Activated B cell treated with CpG ODN at 0.5 μM for 24 hours (primary cell): ENCODE data around the gene HIPK1. TPM values are rescaled to one million over a fixed set of nuclear protein-coding genes. Genes with fewer than 3 reads are reported as not detected.

Experiments used
- ATAC-seq: fragments of 200-7000 bp; cut with Tn5 transposase; one replicate; pipeline ENCODE4 v1.10.0; 2021; ENCODE audit warnings: low read depth, mild to moderate bottlenecking, moderate library complexity
- CTCF ChIA-PET: fragments of 350-600 bp; sonication (Branson Sonifier 250); formaldehyde crosslinking; loops from one replicate; lab custom pipeline; 2021; ENCODE audit warnings: antibody characterized with exemption; lab: Charles Lee
- POLR2A ChIA-PET: fragments of 350-600 bp; sonication (Branson Sonifier 250); formaldehyde crosslinking; loops from one replicate; lab custom pipeline; 2021; ENCODE audit warnings: antibody characterized with exemption; lab: Charles Lee
- DNase-seq: peaks from one replicate; pipeline ENCODE4 v3.0.0; 2022
- H3K27ac Mint-ChIP-seq: one replicate; pipeline ENCODE4 v1.8.0; 2020; ENCODE audit warnings: mixed read lengths
- H3K27me3 Mint-ChIP-seq: one replicate; pipeline ENCODE4 v1.8.0; 2021; ENCODE audit warnings: mixed read lengths
- H3K36me3 Mint-ChIP-seq: one replicate; pipeline ENCODE4 v1.8.0; 2021; ENCODE audit warnings: low read depth, mixed read lengths
- H3K4me1 Mint-ChIP-seq: one replicate; pipeline ENCODE4 v1.8.0; 2021; ENCODE audit warnings: mixed read lengths
- H3K4me3 Mint-ChIP-seq: one replicate; pipeline ENCODE4 v1.8.0; 2020; ENCODE audit warnings: mild to moderate bottlenecking, mixed read lengths
- H3K9me3 Mint-ChIP-seq: one replicate; pipeline ENCODE4 v1.8.0; 2020; ENCODE audit warnings: mixed read lengths
- intact Hi-C: fragments of 100-400 bp; cut with micrococcal nuclease; formaldehyde crosslinking; loops from one replicate; pipeline ENCODE4 v1.15.1; 2024
- total RNA-seq: library from RNA; stranded (reverse); gene quantifications from 2 replicates; pipeline ENCODE4 v1.2.3, GENCODE V29; 2022
- TF ChIP-seq, protein P1 (sequence below): fragments of 200-600 bp; IDR thresholded peaks from one replicate; pipeline ENCODE4 v1.8.0; 2022; ENCODE audit warnings: antibody characterized with exemption, mild to moderate bottlenecking

Gene HIPK1
- total RNA-seq, 1 donor from 2014 or later: 39.0 TPM

DNA sequence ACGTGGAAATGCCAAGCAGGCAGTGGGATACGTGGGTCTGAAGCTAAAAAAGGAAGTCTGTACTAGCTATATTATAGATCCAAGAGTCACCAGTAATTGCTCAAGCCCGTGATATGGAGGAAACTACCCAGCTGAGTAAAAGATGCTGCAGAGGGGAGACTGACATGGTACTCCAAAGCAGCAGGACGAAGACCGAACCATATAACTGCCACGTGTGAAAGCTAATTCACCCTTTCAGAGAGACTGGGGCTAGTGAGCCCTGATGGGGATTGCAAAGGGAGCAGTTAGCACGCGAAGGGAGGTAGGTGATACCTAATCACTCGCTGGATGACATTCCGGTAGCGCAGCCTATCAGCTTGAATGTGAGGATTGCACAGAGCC lies 24.8 kb upstream of the HIPK1 start:
- Mint-ChIP-seq H3K27ac (peak overlapping the region; percentile 95), H3K27me3 (no peaks in the 10 kb centered on the region), H3K9me3 (no peaks in the 10 kb centered on the region), H3K36me3 (peaks cover 64% of the 10 kb centered on the region), H3K4me3 (peak overlapping the region; percentile 94), H3K4me1 (peaks cover 51% of the 10 kb centered on the region)
- DNase-seq: no peak
- intact Hi-C loops: loop anchor here (1.0 to 10.0 kb wide), 3 partner anchors 33 to 1509 kb away; partner anchors contain the start of genes CTTNBP2NL and PTPN22
- peak; percentile 16 for ATAC-seq
- TF ChIP-seq, protein P1, sequence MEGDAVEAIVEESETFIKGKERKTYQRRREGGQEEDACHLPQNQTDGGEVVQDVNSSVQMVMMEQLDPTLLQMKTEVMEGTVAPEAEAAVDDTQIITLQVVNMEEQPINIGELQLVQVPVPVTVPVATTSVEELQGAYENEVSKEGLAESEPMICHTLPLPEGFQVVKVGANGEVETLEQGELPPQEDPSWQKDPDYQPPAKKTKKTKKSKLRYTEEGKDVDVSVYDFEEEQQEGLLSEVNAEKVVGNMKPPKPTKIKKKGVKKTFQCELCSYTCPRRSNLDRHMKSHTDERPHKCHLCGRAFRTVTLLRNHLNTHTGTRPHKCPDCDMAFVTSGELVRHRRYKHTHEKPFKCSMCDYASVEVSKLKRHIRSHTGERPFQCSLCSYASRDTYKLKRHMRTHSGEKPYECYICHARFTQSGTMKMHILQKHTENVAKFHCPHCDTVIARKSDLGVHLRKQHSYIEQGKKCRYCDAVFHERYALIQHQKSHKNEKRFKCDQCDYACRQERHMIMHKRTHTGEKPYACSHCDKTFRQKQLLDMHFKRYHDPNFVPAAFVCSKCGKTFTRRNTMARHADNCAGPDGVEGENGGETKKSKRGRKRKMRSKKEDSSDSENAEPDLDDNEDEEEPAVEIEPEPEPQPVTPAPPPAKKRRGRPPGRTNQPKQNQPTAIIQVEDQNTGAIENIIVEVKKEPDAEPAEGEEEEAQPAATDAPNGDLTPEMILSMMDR: no peak
- ChIA-PET CTCF (interaction anchor here (1.0 to 3.8 kb wide), 9 partner anchors 23 to 70 kb away, joined by 3 to 43 read pairs (median 4); partner anchors contain the start of gene HIPK1), POLR2A (interaction anchor here (0.7 to 5.2 kb wide), 11 partner anchors 25 to 145 kb away, joined by 3 to 127 read pairs (median 9); partner anchors contain the start of genes HIPK1, PHTF1 and RSBN1)

DNA sequence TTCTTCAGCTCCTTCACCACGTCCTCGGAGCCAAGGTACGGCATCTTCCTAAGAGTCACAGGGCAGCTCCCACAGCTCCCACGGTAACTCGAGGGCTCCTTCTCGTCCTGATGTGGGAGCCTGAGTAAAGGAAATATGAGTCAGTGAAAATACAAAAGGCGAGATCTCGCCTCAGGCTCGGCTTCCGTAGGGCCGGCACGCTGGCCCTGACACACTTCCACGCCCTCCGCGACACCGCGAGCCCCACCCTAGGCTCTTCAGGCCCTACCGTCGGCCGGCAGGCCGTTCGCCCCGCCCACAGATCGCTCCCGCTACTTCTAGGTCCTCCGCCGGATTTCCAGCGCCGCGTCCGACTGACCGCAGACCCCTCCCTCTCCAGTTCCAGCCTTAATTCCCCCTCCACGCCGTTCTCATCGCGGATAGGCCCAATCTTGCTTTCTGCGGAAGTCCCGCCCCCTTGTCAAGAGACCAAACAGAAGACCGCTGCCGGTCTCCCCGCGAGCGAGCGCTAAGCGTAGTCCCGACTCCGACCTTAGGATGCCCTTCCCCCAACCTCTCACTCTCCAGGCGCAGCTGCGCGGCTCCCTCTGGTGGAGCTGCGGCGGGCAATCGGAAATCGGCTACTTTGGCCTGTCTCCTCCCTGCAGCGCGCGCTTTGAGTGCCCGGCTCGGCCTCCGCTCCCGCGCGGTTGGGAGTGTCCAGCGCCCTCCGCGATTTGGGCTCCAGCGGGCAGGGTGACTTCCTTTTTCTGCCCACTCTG lies 24.3 kb upstream of the HIPK1 start, which contains the start of the genes AP4B1 and DCLRE1B:
Gene AP4B1 (minus strand): TSS at position 126 of the 761 bp plus-strand sequence. CDS start 82 bp downstream, at position 44.
Gene DCLRE1B (plus strand): TSS at position 653 of the 761 bp plus-strand sequence. CDS start 261 bp downstream, outside the sequence.
- no peaks in the 10 kb centered on the region for H3K9me3 Mint-ChIP-seq
- TF ChIP-seq, protein P1: no peak
- H3K36me3 Mint-ChIP-seq: peaks cover 61% of the 10 kb centered on the region
- H3K27ac Mint-ChIP-seq: peak within 1 kb of the TSS; percentile 95
- DNase-seq (peak; percentile 89), ATAC-seq (peak; percentile 91)
- CTCF ChIA-PET: interaction anchor here (1.0 to 3.8 kb wide), 9 partner anchors 22 to 70 kb away, joined by 3 to 43 read pairs (median 4); partner anchors contain the start of gene HIPK1
- H3K27me3 Mint-ChIP-seq: no peaks in the 10 kb centered on the region
- POLR2A ChIA-PET: interaction anchor here (0.7 to 5.2 kb wide), 12 partner anchors 25 to 145 kb away, joined by 3 to 127 read pairs (median 8); partner anchors contain the start of genes HIPK1, PHTF1 and RSBN1
- intact Hi-C loops: loop anchor here (1.0 to 10.0 kb wide), 10 partner anchors 24 to 1510 kb away; partner anchors contain the start of genes BCAS2, CSDE1, CTTNBP2NL and HIPK1
- H3K4me3 Mint-ChIP-seq: peak within 1 kb of the TSS; percentile 94
- peaks cover 51% of the 10 kb centered on the region for H3K4me1 Mint-ChIP-seq

DNA sequence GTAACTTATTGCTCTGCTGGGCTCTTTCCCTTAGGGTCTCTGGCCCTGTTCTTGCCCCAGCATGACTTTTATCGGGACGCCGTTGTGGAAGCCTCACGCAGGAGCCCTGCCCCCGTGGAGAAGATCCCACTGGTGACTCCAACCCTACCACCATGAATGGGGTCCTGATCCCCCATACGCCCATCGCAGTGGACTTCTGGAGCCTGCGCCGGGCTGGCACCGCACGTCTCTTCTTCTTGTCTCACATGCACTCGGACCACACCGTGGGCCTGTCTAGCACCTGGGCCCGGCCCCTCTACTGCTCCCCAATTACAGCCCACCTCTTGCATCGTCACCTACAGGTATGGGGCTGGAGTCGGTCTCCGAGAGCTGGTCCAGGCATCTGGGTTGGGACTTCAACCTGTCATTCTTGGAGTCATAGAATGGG lies 23.7 kb upstream of the HIPK1 start:
- Mint-ChIP-seq H3K36me3 (peaks cover 61% of the 10 kb centered on the region), H3K4me1 (peaks cover 51% of the 10 kb centered on the region), H3K4me3 (peak overlapping the region; percentile 94), H3K27me3 (no peaks in the 10 kb centered on the region), H3K27ac (peak overlapping the region; percentile 95), H3K9me3 (no peaks in the 10 kb centered on the region)
- ChIA-PET POLR2A (interaction anchor here (0.6 to 5.2 kb wide), 8 partner anchors 24 to 99 kb away, joined by 3 to 127 read pairs (median 8); partner anchors contain the start of genes HIPK1 and RSBN1), CTCF (interaction anchor here (1.1 to 3.8 kb wide), 4 partner anchors 21 to 71 kb away, joined by 3 to 43 read pairs (median 24); partner anchors contain the start of gene HIPK1)
- ATAC-seq (no peak), DNase-seq (no peak)
- intact Hi-C loops: loop anchor here (1.0 to 10.0 kb wide), 9 partner anchors 24 to 1511 kb away; partner anchors contain the start of genes BCAS2, CSDE1, CTTNBP2NL and HIPK1
- TF ChIP-seq, protein P1: no peak

DNA sequence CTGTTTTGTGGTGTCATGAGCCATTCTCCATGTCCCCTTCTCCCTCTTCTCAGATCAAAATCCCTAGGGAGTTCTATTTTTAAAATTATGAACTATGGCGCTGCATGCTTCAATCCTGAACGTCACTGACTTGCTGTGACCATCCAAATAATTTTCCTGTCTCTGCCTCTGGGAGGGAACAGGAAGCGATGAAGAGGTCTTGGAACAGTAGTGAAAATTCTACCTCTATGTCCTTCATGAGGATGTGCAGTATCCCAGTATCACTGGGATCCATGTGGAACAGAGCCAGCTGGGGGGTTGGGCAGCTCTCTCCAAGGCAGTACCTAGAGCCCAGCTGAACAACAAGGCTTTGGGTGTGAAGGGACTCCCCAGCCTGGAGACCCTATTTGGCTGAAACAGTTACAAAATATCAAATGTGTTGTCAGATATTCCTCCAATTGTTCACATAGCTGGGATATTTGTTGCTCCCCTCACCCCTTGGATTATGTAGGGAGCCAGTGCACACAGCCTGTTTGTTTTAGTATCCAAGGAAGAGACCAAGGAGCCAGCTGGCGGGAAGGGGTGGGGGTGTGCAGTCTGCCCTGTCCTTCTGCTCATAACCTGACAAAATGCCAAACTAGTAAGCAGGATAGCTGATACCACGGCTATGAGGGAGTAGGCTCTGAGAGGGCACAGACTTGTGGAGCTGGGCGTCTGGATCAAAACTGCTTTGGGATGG lies 16.4 kb upstream of the HIPK1 start:
- TF ChIP-seq, protein P1: no peak
- ChIA-PET POLR2A (interaction anchor here (1.5 kb wide), 1 partner anchor 16 kb away, joined by 4 read pairs; the partner anchor contains the start of gene HIPK1), CTCF (interaction anchor here (1.5 kb wide), 1 partner anchor 77 kb away, joined by 3 read pairs; no protein-coding TSS in a partner anchor)
- H3K36me3 Mint-ChIP-seq: peaks cover 35% of the 10 kb centered on the region
- DNase-seq: no peak
- intact Hi-C loops: no loop called here
- no peaks in the 10 kb centered on the region for H3K4me1 Mint-ChIP-seq
- no peak overlapping the region for H3K4me3 Mint-ChIP-seq
- no peak overlapping the region for H3K27ac Mint-ChIP-seq
- H3K27me3 Mint-ChIP-seq: no peaks in the 10 kb centered on the region
- H3K9me3 Mint-ChIP-seq: no peaks in the 10 kb centered on the region
- ATAC-seq: no peak
